Stimulated activated CD8-positive, alpha-beta memory T cell treated with anti-CD3 and anti-CD28 coated beads, Interleukin-4, amount 100 ng/mL, for 4 hours (primary cell): Measurements from ENCODE around the gene HIBADH.
"Not testable (repeated sequence)": the region's sequence is repeated elsewhere in the genome, so short reads cannot be mapped to it uniquely, and the experiment has no call there.

Experiments used
- DNase-seq, 2 donors: peaks; one replicate each; pipeline ENCODE4 v3.0.0-alpha.2; 2020; ENCODE audit warnings: low read depth in 2 of 2, low spot score in 1 of 2

Gene HIBADH

DNA sequence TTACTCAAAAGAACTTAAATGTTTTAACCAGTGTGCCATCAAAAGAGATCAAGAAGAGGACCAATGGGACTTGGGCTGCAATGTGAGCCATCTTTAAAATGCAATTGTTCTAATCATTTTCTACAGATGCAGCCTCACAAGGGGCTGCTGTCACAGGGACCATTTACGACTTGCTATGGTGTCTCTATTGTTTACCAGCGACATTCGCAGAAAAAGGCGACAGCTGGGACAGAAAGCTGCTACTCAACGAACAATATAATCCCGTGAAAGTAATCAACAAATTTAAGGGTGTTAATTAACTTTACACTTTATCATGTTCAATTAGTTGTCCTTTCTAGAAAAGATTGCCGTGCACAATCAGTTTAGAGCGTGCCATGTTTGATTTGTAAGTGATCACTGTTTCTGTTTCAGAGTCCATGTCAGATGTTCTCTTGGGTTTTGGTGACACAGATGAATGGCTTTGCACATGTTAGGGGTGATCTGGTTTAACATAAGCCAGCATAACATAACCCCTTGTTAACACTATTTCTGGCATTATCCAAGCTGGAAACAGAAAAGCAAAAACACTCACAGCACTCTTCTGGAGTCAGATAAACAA lies 110.8 kb downstream of the HIBADH start:
- no peak for DNase-seq

DNA sequence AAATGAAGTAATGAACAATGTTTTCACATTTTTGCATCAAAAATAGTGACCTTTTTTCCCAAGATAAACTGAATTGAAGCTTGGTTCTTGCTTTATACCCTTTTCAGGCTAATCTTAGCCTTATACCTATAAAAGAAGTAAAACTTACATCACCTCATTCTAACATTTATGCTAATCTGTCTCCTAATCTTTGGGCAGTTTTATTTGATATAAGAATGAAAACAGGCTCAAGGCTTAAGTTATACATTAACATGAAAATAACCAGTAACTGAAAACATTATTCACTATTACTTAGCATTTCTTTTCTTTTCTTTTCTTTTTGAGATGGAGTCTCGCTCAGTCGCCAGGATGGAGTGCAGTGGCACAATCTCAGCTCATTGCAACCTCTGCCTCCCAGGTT lies 113.1 kb downstream of the HIBADH start:
- no peak for DNase-seq

DNA sequence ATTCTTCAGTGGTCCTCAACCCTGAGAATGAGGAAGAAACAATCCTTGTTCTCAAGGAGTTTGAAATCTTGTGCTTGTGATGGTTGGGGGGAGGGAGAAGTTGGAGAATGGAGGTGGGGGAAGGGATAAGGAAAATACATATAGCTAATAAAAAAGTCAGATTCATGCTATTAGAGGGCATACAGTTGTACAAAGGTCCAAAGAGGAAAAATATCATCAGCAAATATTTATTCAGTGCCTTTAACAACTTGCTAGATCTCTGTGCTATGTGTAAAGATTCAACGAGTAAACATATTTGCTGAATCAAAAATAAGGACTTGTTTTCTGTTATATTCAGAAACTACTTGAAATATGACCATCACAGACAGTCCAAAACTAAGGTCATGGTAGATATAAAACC lies 114.4 kb downstream of the HIBADH start:
- no peak for DNase-seq

GRCh38 chr7:27547401-27547800 lies 115.3 kb downstream of the HIBADH start:
- DNase-seq = no peak

GRCh38 chr7:27546610-27547009 lies 116.1 kb downstream of the HIBADH start:
- no peak for DNase-seq

DNA sequence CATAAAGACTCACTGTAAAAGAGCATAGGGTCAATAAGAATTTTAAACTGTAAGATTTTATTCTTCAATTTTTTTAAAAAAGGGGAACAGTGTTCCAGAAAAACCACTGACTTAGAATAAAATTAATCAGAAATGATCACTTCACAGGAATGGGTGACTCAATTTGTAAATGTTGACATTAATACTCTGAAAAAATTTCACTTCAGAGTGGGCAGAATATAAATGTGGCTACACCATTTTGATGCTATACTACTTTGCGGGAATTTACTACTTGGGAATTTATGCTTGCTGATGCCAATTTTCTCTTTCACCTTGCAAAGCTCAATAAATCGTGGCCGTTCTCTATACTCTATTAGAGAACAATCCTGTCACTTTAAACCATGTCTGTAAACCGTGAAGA lies 126.9 kb downstream of the HIBADH start:
- DNase-seq = no peak

DNA sequence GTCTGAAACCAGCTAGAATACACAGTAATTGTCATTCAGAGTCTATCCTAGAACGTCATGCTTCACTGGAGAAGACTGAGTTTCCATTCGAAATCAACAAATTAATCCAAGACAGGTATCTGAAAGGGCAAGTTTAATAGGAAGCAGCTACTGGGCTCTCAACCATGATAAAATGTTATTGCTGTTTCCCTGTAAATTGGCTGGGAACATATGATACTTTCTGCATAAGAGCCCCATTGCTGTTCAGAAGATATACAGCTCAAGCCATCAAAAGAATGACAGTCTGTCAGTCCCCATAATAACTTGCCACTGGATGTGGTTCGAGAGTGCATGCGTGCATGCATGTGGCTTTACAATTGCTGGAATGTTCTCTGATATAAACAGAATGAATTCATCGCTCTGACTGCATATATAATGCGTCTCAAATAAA lies 129.0 kb downstream of the HIBADH start:
- DNase-seq = no peak

GRCh38 chr7:27532314-27532713 lies 130.4 kb downstream of the HIBADH start:
- DNase-seq = no peak

DNA sequence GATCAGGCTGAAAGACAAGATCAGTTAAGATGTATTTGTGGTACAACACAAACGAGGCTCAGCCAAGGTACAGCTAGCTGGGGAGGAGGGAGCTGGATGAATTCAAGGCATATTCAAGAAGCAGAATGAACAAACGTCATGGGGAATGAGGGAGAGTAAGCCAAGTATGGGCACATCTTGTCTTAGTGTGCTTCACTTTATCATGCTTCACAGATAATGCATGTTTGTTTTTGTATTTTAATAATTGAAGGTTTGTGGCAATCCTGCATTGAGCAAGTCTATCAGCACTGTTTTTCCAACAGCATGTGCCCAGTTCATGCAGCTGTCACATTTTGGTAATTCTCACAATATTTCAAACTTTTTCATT lies 135.4 kb downstream of the HIBADH start:
- no peak for DNase-seq

DNA sequence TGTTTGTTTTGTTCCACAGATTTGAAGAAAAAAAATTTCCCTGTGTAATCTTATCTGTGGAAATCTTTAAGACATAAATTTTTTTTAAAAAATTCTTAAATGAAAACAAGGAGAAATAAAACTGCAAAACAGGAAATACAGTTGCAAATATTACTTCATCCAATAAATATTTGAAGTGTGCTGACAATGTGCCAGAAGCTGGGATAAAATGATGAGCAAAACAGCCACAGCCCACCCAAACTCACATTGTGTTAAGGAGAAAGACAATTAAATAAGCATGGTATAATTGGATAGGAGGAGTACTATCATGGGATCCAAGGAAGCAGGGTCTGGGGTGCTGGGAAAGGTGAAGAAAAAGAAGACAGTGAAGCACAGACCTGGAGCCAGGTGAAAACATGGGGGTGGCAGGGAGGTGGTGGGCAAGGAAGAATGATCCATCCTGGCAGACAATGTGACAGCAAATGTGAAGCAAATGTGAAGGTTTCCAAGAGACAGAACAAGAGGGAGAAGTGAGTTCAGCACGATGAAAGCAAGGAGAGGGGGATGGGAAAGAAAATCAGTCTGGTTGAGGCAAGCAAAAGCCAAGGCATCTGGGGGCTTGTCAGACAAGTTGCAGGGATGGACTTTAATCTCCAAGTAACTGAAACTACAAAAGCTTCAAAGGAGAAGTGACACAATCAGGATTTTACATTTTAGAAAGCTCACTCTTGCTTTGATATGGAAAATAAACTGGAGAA lies 135.9 kb downstream of the HIBADH start:
- no peak for DNase-seq

DNA sequence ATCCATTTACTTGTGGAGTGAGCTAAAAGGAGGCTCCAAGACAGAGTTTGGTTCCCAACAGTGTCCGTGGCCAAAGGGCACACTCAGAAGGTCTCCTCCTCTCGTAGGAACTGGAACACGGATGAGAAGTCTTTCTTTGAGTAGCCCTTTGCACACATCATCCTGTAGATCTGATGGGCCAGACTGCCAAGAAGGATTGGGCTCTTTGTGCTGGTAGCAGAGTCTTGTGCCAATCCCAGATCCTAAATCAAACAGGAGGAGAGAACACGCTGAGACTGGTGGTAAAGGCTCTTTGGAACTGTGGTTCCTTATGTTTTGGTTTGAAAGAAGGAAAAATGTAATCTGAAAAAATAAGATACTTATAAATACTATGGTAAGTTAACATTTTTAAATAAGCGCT lies 136.6 kb downstream of the HIBADH start:
- no peak for DNase-seq

DNA sequence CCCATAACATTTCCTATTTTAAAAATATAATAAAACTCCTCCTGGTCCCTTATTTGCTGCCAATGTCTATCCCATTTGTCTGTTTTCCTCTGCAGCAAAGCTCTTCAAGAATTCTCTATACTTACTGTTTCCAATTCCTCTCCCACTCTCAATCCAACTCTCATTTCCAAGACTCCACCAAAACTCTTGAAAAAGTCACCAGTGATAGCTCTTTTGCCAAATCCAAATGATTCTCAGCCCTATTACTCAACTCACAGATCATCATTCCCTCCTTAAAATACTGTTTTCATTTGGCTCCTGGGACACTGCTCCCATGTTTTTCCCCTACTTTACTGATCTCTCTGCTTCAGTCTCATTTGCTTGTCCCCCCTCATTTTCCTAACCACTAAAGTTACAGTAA lies 139.4 kb downstream of the HIBADH start:
- DNase-seq = no peak

- no peak for DNase-seq
These were observed 140.1 kb downstream of the HIBADH start for GRCh38 chr7:27522566-27522965.

- no peak for DNase-seq
These were observed 141.6 kb downstream of the HIBADH start for GRCh38 chr7:27520815-27521790.

GRCh38 chr7:27519793-27520469 lies 142.8 kb downstream of the HIBADH start:
- DNase-seq = no peak

- DNase-seq = no peak
These were observed 143.9 kb downstream of the HIBADH start for GRCh38 chr7:27518561-27519350.

DNA sequence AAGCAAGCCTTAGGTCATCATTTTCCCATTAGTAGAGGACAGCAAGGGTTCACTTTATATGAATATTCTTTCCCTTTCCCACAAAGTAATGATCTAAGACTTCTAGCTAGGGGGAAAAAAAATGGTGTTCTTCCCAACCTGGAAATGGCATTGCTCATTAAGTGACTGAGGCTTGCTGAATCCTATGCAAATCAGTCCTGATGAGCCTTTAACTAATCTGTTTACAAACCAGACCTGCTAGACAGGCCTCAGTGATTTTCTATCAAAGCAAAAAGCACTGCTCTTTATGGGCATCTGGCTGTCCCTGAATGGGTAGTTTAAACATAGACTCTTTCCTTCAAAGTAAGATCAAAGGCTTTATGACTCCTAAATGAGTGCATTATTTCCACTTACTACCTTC lies 146.3 kb downstream of the HIBADH start:
- no peak for DNase-seq

DNA sequence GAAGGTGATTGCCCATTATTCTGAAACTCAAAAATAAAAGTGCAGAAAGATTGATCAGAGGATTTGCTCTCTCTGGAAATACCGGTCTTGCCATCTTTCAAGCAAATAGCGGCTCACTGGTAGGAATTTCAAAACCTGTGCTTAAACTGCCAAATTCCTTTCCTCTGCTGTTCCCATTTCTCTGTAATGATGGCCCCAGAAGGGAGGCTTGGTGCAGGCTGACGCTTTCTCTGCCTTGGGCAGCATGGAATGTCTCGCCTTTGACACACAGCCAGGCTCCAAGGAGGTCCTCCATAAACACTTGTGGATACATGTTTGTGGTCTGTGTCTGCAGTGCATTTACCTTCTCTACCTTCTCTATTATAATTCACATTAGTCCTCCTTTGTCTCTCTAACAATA lies 146.8 kb downstream of the HIBADH start:
- no peak for DNase-seq

GRCh38 chr7:27514861-27515260 lies 147.8 kb downstream of the HIBADH start:
- DNase-seq = no peak

DNA sequence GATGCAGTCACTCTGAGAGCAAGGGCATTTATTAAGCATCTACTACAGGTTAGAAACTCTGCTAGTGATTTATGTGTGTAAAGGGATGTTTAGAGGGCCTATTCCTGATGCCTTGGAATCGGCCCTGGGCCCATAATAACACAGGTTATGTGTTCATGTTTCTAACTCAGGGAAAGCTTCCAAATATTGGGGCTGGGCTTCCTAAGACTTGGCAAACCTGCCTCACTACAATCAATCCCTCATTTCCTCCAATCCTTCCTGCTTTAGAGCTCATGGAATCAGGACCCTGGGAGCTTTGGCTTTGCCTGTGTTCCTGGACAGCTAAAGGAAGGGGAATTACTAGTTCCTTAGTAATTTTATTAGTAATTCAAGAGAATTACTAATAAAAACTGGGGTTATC lies 148.8 kb downstream of the HIBADH start:
- no peak for DNase-seq

GRCh38 chr7:27511370-27511769 lies 151.3 kb downstream of the HIBADH start:
- DNase-seq = not testable (repeated sequence)
